GM03348 (cell line): ENCODE results near the gene FAXDC2.
"Not testable (repeated sequence)": the region's sequence is repeated elsewhere in the genome, so short reads cannot be mapped to it uniquely, and the experiment has no call there.

Experiments used
- DNase-seq: peaks from one replicate; pipeline ENCODE4 v3.0.0; 2012; ENCODE audit warnings: low spot score

Gene FAXDC2

GRCh38 chr5:154861946-154862345 lies 11.5 kb upstream of the FAXDC2 start:
- DNase-seq = no peak

GRCh38 chr5:154860765-154861164 lies 10.4 kb upstream of the FAXDC2 start:
- DNase-seq = no peak

GRCh38 chr5:154860123-154860522 lies 9.7 kb upstream of the FAXDC2 start:
- DNase-seq = no peak

GRCh38 chr5:154858972-154859871 lies 8.8 kb upstream of the FAXDC2 start:
- DNase-seq = no peak

- peak; percentile 95 for DNase-seq
Observed at GRCh38 chr5:154858297-154858971, 8.0 kb upstream of the FAXDC2 start, which contains the start of gene CNOT8. TSS of gene CNOT8 (plus strand) at chr5:154858627. CDS start at chr5:154863279, 4,652 bp downstream.

GRCh38 chr5:154857530-154858296 lies 7.3 kb upstream of the FAXDC2 start:
- peak; percentile 94 for DNase-seq

GRCh38 chr5:154851351-154851750 lies 948 bp upstream of the FAXDC2 start:
- DNase-seq = no peak

- DNase-seq = peak; percentile 47
Observed at GRCh38 chr5:154849791-154850201, 607 bp downstream of the FAXDC2 start.

GRCh38 chr5:154849264-154849785 lies 1.1 kb downstream of the FAXDC2 start:
- DNase-seq = no peak

GRCh38 chr5:154844809-154845208 lies 5.6 kb downstream of the FAXDC2 start:
- no peak for DNase-seq

GRCh38 chr5:154842689-154843530 lies 7.5 kb downstream of the FAXDC2 start:
- no peak for DNase-seq

GRCh38 chr5:154841273-154841661 lies 9.1 kb downstream of the FAXDC2 start:
- DNase-seq = no peak

- DNase-seq = no peak
Observed at GRCh38 chr5:154840435-154841272, 9.7 kb downstream of the FAXDC2 start.

- no peak for DNase-seq
Observed at GRCh38 chr5:154837009-154837901, 13.1 kb downstream of the FAXDC2 start.

GRCh38 chr5:154836225-154836624 lies 14.2 kb downstream of the FAXDC2 start:
- no peak for DNase-seq

GRCh38 chr5:154835701-154836052 lies 14.7 kb downstream of the FAXDC2 start:
- not testable (repeated sequence) for DNase-seq

GRCh38 chr5:154834053-154834452 lies 16.4 kb downstream of the FAXDC2 start:
- DNase-seq = no peak

GRCh38 chr5:154832804-154833203 lies 17.6 kb downstream of the FAXDC2 start:
- DNase-seq = not testable (repeated sequence)

GRCh38 chr5:154831451-154831850 lies 19.0 kb downstream of the FAXDC2 start:
- no peak for DNase-seq
